ENCODE data around the gene GTF3C1.

The GTF3C1 gene

GRCh38 chr16:27489421-27489820 is 60.3 kb downstream of the GTF3C1 start:
- ATAC-seq (no peak), DNase-seq (no peak)
- Mint-ChIP-seq H3K9me3 (no peaks in the 10 kb centered on the region), H3K27ac (no peak overlapping the region), H3K4me3 (no peak overlapping the region), H3K4me1 (no peaks in the 10 kb centered on the region), H3K27me3 (no peaks in the 10 kb centered on the region)

DNA sequence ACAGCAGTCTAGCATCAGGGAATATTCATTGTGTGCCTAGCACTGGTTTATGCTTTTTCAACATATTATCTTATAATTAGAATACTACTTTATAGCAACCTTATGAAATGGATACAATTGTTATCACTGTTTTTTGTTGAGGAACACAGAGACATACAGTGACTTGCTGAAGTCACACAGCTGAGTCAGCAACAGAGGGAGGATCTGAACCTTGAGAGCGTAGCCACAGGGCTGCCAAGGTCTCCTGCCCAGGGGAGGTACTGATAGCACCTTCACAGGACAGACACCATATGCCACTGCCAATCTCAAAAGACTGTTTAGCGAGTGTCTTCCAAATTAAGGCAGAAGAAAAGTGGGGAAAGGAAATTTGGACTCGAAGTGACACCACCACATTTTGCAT is 63.0 kb downstream of the GTF3C1 start:
- Mint-ChIP-seq H3K4me1 (no peaks in the 10 kb centered on the region), H3K9me3 (no peaks in the 10 kb centered on the region), H3K27me3 (no peaks in the 10 kb centered on the region), H3K27ac (no peak overlapping the region), H3K4me3 (no peak overlapping the region)
- ATAC-seq (no peak), DNase-seq (no peak)

- DNase-seq, result no peak
- Mint-ChIP-seq H3K4me3 (no peak overlapping the region), H3K27ac (peak overlapping the region in 1 of 2 donors; percentile 13), H3K27me3 (no peaks in the 10 kb centered on the region), H3K4me1 (no peaks in the 10 kb centered on the region), H3K9me3 (no peaks in the 10 kb centered on the region)
- no peak for ATAC-seq
Observed at GRCh38 chr16:27486344-27486743, 63.4 kb downstream of the GTF3C1 start.

- no peak overlapping the region for H3K4me3 Mint-ChIP-seq
- no peak for ATAC-seq
- H3K9me3 Mint-ChIP-seq, result no peaks in the 10 kb centered on the region
- no peaks in the 10 kb centered on the region for H3K4me1 Mint-ChIP-seq
- no peaks in the 10 kb centered on the region for H3K27me3 Mint-ChIP-seq
- no peak for DNase-seq
- H3K27ac Mint-ChIP-seq, result no peak overlapping the region
Observed at GRCh38 chr16:27485811-27486210, 63.9 kb downstream of the GTF3C1 start.

GRCh38 chr16:27485126-27485525 is 64.6 kb downstream of the GTF3C1 start:
- no peak overlapping the region for H3K27ac Mint-ChIP-seq
- no peaks in the 10 kb centered on the region for H3K4me1 Mint-ChIP-seq
- no peak for ATAC-seq

DNA sequence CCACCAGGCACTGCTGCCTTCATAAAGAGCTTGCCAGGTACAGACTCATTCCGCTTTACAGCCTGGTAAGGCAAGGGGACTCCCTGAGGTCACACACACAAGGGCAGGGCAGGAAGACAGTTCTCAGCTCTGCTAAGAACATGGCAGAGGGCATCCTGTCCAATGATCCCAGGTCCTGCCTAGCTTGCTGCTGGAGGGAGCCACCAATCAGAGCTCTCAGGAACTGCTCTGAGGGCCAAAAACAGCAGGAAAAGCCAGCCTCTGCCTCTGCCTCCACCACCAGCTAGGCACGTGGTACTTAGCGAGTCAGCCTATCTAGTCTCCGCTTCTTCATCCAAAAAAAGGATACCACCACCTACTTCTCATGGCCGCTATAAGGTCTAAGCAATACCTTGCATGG is 66.1 kb downstream of the GTF3C1 start:
- H3K27ac Mint-ChIP-seq, result no peak overlapping the region
- H3K27me3 Mint-ChIP-seq, result no peaks in the 10 kb centered on the region
- ATAC-seq (no peak), DNase-seq (no peak)
- no peaks in the 10 kb centered on the region for H3K9me3 Mint-ChIP-seq
- no peaks in the 10 kb centered on the region for H3K4me1 Mint-ChIP-seq
- H3K4me3 Mint-ChIP-seq, result no peak overlapping the region

More at GRCh38 chr16:27485126-27485525, 64.6 kb downstream of the GTF3C1 start:
- H3K27me3 Mint-ChIP-seq, result no peaks in the 10 kb centered on the region
- DNase-seq, result no peak
- H3K9me3 Mint-ChIP-seq, result no peaks in the 10 kb centered on the region
- H3K4me3 Mint-ChIP-seq, result no peak overlapping the region

DNA sequence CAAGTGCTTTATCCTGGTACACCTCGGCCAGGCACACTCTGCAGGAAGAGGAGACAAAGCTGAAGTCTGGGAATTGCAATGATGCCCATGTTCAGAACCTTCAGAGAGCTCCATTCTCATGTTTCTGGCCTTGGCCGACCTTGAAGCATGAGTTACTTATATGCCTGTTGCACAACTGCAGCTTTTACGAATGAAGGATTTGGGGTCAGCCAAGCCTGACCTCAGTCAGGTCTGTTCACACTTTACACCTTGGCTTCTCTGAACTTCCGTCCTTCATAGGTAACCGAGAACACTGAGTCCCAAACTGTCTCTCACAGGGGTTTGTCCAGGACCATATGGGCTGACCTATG is 66.7 kb downstream of the GTF3C1 start:
- no peak for ATAC-seq
- Mint-ChIP-seq H3K27me3 (no peaks in the 10 kb centered on the region), H3K4me1 (no peaks in the 10 kb centered on the region), H3K27ac (no peak overlapping the region), H3K4me3 (no peak overlapping the region), H3K9me3 (no peaks in the 10 kb centered on the region)
- no peak for DNase-seq

DNA sequence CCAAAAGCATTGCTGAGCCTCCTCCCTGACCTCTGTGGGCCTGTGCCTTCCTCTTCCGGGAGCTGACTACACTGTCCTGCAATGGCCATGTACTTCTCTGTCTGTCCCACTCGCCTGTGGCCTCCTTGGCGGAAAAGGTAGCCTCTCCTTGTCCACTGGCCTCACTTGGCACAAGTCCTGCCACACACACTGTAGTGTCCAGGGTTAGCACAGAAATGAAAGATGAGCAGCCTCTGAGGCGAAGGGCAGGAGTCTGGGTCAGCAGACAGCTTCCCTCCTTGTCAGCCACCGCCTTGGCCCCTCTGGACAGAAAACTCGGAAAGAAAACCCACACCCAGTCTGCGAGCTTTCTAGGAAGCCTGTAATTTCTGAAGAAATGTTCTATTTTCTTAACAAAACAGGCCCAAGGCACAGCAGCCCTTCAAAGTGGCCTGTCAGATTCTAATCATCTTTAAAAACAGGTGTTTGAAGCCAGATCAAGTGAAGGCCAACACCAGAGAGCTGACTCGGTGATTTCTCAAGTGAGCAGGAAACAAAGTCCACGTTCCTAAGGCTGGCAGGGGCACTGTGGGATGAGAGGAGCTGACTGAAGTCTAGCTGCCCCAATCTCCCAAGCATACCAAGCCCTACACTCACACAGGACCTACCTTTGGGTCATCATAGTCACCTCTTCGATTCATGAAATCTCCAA is 67.2 kb downstream of the GTF3C1 start:
- ATAC-seq, result no peak
- DNase-seq, result no peak
- Mint-ChIP-seq H3K27ac (peak overlapping the region in 1 of 2 donors; percentile 16), H3K27me3 (no peaks in the 10 kb centered on the region), H3K9me3 (no peaks in the 10 kb centered on the region), H3K4me1 (no peaks in the 10 kb centered on the region), H3K4me3 (no peak overlapping the region)

DNA sequence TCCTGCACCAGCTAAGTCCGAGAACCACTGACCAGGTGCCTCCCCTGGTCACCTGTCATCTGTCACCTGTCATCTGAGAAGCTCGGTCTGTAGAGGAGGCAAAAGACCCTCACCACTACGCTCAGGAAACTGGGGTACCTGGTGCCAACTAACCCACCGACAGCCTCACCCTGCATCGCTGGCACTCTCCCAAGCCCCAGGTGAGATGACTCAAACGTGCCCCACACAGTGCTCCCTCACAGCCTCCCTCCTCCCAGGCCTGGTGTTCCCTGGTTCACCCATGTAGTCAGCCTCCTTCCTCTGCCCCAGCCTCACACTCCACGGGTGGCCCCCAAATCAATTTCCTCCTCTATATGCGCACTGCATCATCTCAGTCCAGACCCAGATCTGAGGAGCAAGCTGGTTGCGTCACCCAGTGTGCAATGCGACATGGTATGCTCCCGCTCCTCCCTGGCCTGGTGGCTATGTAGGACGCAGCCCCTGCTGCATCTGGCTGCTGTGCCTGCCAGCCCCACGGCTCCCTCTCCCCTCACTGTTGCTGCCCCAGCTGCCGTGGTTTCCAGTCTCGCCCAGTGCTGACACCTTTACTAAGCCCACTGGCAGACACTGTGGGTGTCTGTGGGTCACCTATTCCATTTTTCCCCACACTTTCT is 68.3 kb downstream of the GTF3C1 start:
- no peaks in the 10 kb centered on the region for H3K9me3 Mint-ChIP-seq
- DNase-seq (no peak), ATAC-seq (no peak)
- no peak overlapping the region for H3K27ac Mint-ChIP-seq
- H3K27me3 Mint-ChIP-seq, result no peaks in the 10 kb centered on the region
- H3K4me1 Mint-ChIP-seq, result no peaks in the 10 kb centered on the region
- no peak overlapping the region for H3K4me3 Mint-ChIP-seq

- Mint-ChIP-seq H3K27me3 (no peaks in the 10 kb centered on the region), H3K9me3 (no peaks in the 10 kb centered on the region), H3K4me3 (no peak overlapping the region), H3K27ac (no peak overlapping the region), H3K4me1 (no peaks in the 10 kb centered on the region)
- DNase-seq, result no peak
- no peak for ATAC-seq
Observed at GRCh38 chr16:27480761-27481160, 69.0 kb downstream of the GTF3C1 start.

GRCh38 chr16:27476240-27476639 is 73.5 kb downstream of the GTF3C1 start:
- Mint-ChIP-seq H3K4me1 (no peaks in the 10 kb centered on the region), H3K4me3 (no peak overlapping the region), H3K27ac (no peak overlapping the region), H3K9me3 (no peaks in the 10 kb centered on the region), H3K27me3 (no peaks in the 10 kb centered on the region)
- ATAC-seq (no peak), DNase-seq (no peak)

- no peak for ATAC-seq
- Mint-ChIP-seq H3K4me3 (no peak overlapping the region), H3K4me1 (no peaks in the 10 kb centered on the region), H3K27me3 (no peaks in the 10 kb centered on the region), H3K27ac (peak overlapping the region in 1 of 2 donors; percentile 64), H3K9me3 (no peaks in the 10 kb centered on the region)
- no peak for DNase-seq
Observed at GRCh38 chr16:27475561-27475960, 74.2 kb downstream of the GTF3C1 start.

- H3K27me3 Mint-ChIP-seq, result no peaks in the 10 kb centered on the region
- no peaks in the 10 kb centered on the region for H3K9me3 Mint-ChIP-seq
- H3K27ac Mint-ChIP-seq, result no peak overlapping the region
- H3K4me1 Mint-ChIP-seq, result no peaks in the 10 kb centered on the region
- H3K4me3 Mint-ChIP-seq, result no peak overlapping the region
- DNase-seq (no peak), ATAC-seq (no peak)
Observed at GRCh38 chr16:27474921-27475320, 74.8 kb downstream of the GTF3C1 start.

- ATAC-seq (no peak), DNase-seq (no peak)
- Mint-ChIP-seq H3K9me3 (no peaks in the 10 kb centered on the region), H3K4me1 (no peaks in the 10 kb centered on the region), H3K4me3 (no peak overlapping the region), H3K27ac (no peak overlapping the region), H3K27me3 (no peaks in the 10 kb centered on the region)
Observed at GRCh38 chr16:27474041-27474440, 75.7 kb downstream of the GTF3C1 start.

DNA sequence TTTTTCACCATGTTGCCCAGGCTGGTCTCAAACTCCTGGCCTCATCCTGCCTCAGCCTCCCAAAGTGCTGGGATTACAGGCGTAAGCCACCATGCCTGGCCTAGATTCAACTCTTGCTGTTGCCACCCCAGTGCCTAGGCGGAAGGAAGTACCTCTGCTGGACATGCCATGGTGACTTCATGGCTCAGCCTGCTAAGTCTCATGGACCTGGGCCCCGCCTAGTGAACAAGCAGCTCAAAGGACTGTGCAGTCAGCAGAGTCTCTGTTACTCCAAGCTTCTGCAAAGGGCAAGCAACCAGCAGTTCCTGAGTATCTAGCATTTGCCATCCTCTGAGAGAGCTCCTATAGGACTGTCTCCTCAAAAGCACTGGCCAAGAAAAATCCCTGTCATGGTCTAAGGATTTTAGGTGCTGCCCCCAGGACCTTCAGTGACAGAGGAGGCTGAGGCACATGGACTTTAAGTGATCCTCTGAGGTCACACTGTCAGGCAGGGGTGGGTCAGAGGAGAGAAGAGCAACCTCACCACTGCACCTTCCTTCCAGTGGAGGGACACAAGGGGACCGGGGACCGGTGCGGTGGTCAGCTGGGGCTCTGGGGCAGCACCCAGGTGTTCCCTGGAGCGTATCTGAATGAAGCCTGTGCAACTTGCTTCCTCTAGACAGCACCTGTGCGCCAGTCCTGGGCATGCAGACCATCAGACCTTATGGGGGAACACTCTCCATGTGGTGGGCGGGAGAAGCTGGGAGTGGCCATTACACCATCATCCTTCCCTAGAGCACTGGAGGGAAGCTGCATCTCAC is 76.4 kb downstream of the GTF3C1 start:
- DNase-seq (no peak), ATAC-seq (no peak)
- Mint-ChIP-seq H3K9me3 (no peaks in the 10 kb centered on the region), H3K4me1 (no peaks in the 10 kb centered on the region), H3K27me3 (no peaks in the 10 kb centered on the region), H3K4me3 (no peak overlapping the region), H3K27ac (no peak overlapping the region)
